B cell (primary cell): ENCODE measurements around the gene TSFM. TPM values are rescaled to one million over a fixed set of nuclear protein-coding genes. Genes with fewer than 3 reads are reported as not detected.
"Not testable (repeated sequence)": the region's sequence is repeated elsewhere in the genome, so short reads cannot be mapped to it uniquely, and the experiment has no call there.

ENCODE experiments used
- ATAC-seq: fragments of 200-7000 bp; cut with Tn5 transposase; one replicate; pipeline ENCODE4 v1.10.0; 2021; ENCODE audit warnings: low read depth, mild to moderate bottlenecking, moderate number of reproducible peaks, moderate library complexity
- CTCF ChIA-PET: fragments of 350-600 bp; sonication (Branson Sonifier 250); formaldehyde crosslinking; loops from one replicate; lab custom pipeline; 2021; ENCODE audit warnings: antibody characterized with exemption, inconsistent platforms; lab: Charles Lee
- POLR2A ChIA-PET: fragments of 350-600 bp; sonication (Branson Sonifier 250); formaldehyde crosslinking; loops from one replicate; lab custom pipeline; 2021; ENCODE audit warnings: antibody characterized with exemption; lab: Charles Lee
- DNase-seq: peaks from one replicate; pipeline ENCODE4 v3.0.0; 2013
- H2AFZ ChIP-seq: 2 replicates; pipeline ENCODE4 v1.6.1; 2012; ENCODE audit warnings: mild to moderate bottlenecking, low read depth, low read length; ENCODE audit not compliant: insufficient read depth, poor library complexity, severe bottlenecking
- H3K27ac ChIP-seq, 2 donors: 1 replicate in 1 of 2; 2 replicates in 1 of 2; pipeline ENCODE4 v1.5.1; 2012 to 2013; ENCODE audit warnings: low read length in 2 of 2, mild to moderate bottlenecking in 2 of 2, moderate library complexity in 1 of 2
- H3K27me3 ChIP-seq, 4 experiments: fragments of 200-600 bp in 1 of 4; sonication (generic) in 1 of 4; replicated peaks in 1 of 4; 1 replicate in 2 of 4; 2 replicates in 2 of 4; pipeline versions ENCODE4 v1.6.1 to v1.7.0; 2013 to 2016; ENCODE audit warnings: low read length in 3 of 4, mild to moderate bottlenecking in 2 of 4, mixed read lengths in 1 of 4, moderate library complexity in 1 of 4; ENCODE audit not compliant: insufficient read depth in 4 of 4, control insufficient read depth in 3 of 4; ENCODE audit errors: control extremely low read depth in 1 of 4
- H3K36me3 ChIP-seq, 2 experiments: replicated peaks in 1 of 2; 1 replicate in 1 of 2; 2 replicates in 1 of 2; pipeline versions ENCODE4 v1.6.1 to v1.7.1; 2013; ENCODE audit warnings: low read length in 1 of 2; ENCODE audit not compliant: insufficient read depth in 2 of 2, control insufficient read depth in 1 of 2; ENCODE audit errors: control extremely low read depth in 1 of 2, extremely low read depth in 1 of 2
- H3K4me1 ChIP-seq, 2 donors: fragments of 200-600 bp in 1 of 2; sonication (generic) in 1 of 2; 1 replicate in 1 of 2; 2 replicates in 1 of 2; pipeline versions ENCODE4 v1.5.1 to v1.6.1; 2013 to 2017; ENCODE audit warnings: low read length in 2 of 2; ENCODE audit not compliant: control insufficient read depth in 2 of 2, insufficient read depth in 2 of 2
- H3K4me2 ChIP-seq: replicated peaks from 2 replicates; pipeline ENCODE3; 2012; ENCODE audit warnings: mild to moderate bottlenecking, low read depth, low read length; ENCODE audit not compliant: poor library complexity, severe bottlenecking
- H3K4me3 ChIP-seq, 5 experiments: fragments of 200-600 bp in 1 of 5; sonication (generic) in 1 of 5; 1 replicate in 3 of 5; 2 replicates in 2 of 5; pipeline versions ENCODE4 v1.5.1 to v1.7.0; 2011 to 2016; ENCODE audit warnings: low read length in 4 of 5, mild to moderate bottlenecking in 4 of 5, low read depth in 2 of 5, control low read depth in 1 of 5, moderate library complexity in 1 of 5; ENCODE audit not compliant: insufficient read depth in 1 of 5; ENCODE audit errors: control extremely low read depth in 1 of 5, extremely low read depth in 1 of 5
- H3K79me2 ChIP-seq: fragments of 200-600 bp; sonication (generic); one replicate; pipeline ENCODE4 v1.6.0; 2016; ENCODE audit warnings: low read length; ENCODE audit not compliant: control insufficient read depth, insufficient read depth
- H3K9ac ChIP-seq: fragments of 200-600 bp; sonication (generic); 2 replicates; pipeline ENCODE4 v1.6.1; 2017; ENCODE audit warnings: mild to moderate bottlenecking, low read length, moderate library complexity
- H3K9me3 ChIP-seq, 3 donors: one replicate each; pipeline versions ENCODE4 v1.6.1 to v1.7.1; 2013; ENCODE audit warnings: low read length in 2 of 3; ENCODE audit not compliant: control insufficient read depth in 2 of 3, insufficient read depth in 1 of 3; ENCODE audit errors: control extremely low read depth in 1 of 3
- H4K20me1 ChIP-seq: 2 replicates; pipeline ENCODE4 v1.6.0; 2012; ENCODE audit warnings: mild to moderate bottlenecking, low read length; ENCODE audit not compliant: insufficient read depth, control insufficient read depth, poor library complexity, severe bottlenecking
- H3K27ac Mint-ChIP-seq: one replicate; pipeline ENCODE4 v1.8.0; 2021; ENCODE audit warnings: mixed read lengths
- H3K27me3 Mint-ChIP-seq: one replicate; pipeline ENCODE4 v1.8.0; 2021; ENCODE audit warnings: mixed read lengths
- H3K4me1 Mint-ChIP-seq: one replicate; pipeline ENCODE4 v1.8.0; 2021; ENCODE audit warnings: mixed read lengths
- H3K4me3 Mint-ChIP-seq: one replicate; pipeline ENCODE4 v1.8.0; 2021; ENCODE audit warnings: mixed read lengths
- H3K9me3 Mint-ChIP-seq: one replicate; pipeline ENCODE4 v1.8.0; 2022; ENCODE audit warnings: mixed read lengths; ENCODE audit not compliant: insufficient read depth
- EZH2 ChIP-seq: IDR thresholded peaks from 2 replicates; pipeline ENCODE4 v1.6.1; 2012; ENCODE audit warnings: borderline replicate concordance, low read depth, mild to moderate bottlenecking, moderate library complexity, low read length; ENCODE audit not compliant: insufficient read depth, poor library complexity, severe bottlenecking
- WGBS: methylation state at CpG from one replicate; pipeline ENCODE4 v1.1.5; 2013; ENCODE audit warnings: missing lambda C conversion rate; ENCODE audit not compliant: insufficient coverage; 5-methylcytosine and 5-hydroxymethylcytosine counted together
- intact Hi-C: fragments of 100-400 bp; cut with micrococcal nuclease; formaldehyde crosslinking; loops from one replicate; pipeline ENCODE4 v1.10.0; 2022
- polyA plus RNA-seq: library from polyadenylated mRNA; depleted of rRNA; stranded (reverse); fragments of >200 nt; gene quantifications from 2 replicates; pipeline ENCODE4 v1.2.3, GENCODE V29; 2012
- total RNA-seq, 2 donors: library from RNA; stranded (reverse); fragments of 120-200 nt in 1 of 2; gene quantifications; 1 replicate in 1 of 2; 2 replicates in 1 of 2; pipeline versions ENCODE4 v1.2.3 to v1.2.4, GENCODE V29; 2013 to 2022
- TF ChIP-seq, protein P1 (sequence below): fragments of 200-600 bp; IDR thresholded peaks from one replicate; pipeline ENCODE4 v1.8.0; 2022; ENCODE audit warnings: antibody characterized with exemption, mild to moderate bottlenecking

Gene TSFM
- total and polyA plus RNA-seq, 2 donors (not counting 1 experiment from before 2014, with no cell fraction given) = 5.6 to 20.9 TPM

DNA sequence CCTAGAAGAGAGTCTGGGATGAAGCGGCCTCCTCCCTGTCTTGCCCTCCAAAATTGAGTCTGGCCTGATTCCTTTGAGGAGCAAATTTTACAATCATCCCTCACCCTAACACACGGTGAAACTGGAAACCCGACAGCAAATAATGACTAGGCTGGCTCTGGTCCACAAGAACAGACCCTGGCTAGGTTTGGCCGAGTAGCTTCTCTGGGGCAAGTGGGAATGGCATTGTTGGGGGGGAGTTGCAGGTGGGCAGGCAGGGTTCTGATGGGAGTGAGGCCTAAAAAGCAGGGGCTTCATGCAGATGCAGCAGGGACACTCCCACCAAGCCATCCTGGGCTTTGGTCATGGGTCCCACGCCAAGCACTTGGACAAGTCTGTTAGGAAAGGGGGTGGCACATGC lies 38.4 kb downstream of the TSFM start:
- H3K9me3 ChIP-seq, H3K4me1 ChIP-seq, DNase-seq, H3K4me3 ChIP-seq, H3K27me3 ChIP-seq, H3K27ac ChIP-seq, H2AFZ ChIP-seq, H3K79me2 ChIP-seq, H3K27ac Mint-ChIP-seq, H3K9me3 Mint-ChIP-seq, intact Hi-C loops, H3K4me3 Mint-ChIP-seq, CTCF ChIA-PET, ATAC-seq, H3K4me1 Mint-ChIP-seq, H3K9ac ChIP-seq, H3K4me2 ChIP-seq, H3K27me3 Mint-ChIP-seq: not testable (repeated sequence)
- Histone ChIP-seq H4K20me1 (peaks cover 39% of the 10 kb centered on the region), H3K36me3 (peaks cover 0 to 51% of the 10 kb centered on the region in 2 experiments)
- WGBS = 100% methylated on average over 2 of the region's 5 CpGs
- POLR2A ChIA-PET = interaction anchor here (0.6 kb wide), 1 partner anchor 73 kb away, joined by 3 read pairs; no protein-coding TSS in a partner anchor

DNA sequence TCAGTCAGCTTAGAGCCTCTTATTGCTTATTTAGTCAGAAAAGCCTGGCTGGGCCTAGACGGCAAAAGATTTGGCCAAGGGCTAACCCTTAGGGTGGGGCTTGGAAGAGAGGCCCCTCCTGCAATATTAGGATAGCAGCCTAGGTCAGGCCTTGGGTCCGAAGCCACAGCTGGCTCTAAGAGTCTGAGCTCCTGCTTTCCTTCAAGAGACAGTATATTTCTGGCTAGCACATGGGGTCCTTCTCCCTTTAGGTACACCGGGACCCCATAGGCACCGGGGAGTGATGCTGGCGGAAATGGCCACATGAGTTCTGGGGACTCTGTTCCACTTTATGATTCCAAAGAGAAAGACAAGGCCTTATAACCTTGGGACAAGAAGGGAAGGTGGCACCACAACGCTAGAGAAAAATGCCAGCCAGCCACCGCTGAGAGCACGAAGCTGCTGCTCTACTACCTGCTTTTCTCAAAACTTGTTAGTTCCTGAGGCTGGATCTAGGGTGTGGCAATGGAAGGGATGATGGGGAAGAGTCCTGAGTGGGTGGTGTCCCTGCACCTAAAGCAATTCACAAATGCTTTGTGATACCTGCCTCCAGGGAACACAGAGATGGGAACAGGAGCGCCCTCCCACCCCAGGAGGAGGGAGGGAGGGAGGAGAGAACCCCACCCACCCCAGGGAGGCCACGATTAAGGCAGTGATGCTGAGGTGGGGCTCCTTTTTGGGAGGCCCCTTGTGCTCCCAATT lies 39.1 kb downstream of the TSFM start:
- Histone ChIP-seq H2AFZ (no peak overlapping the region), H3K9me3 (no peaks in the 10 kb centered on the region), H3K9ac (no peak overlapping the region), H3K4me1 (no peaks in the 10 kb centered on the region), H4K20me1 (peaks cover 45% of the 10 kb centered on the region), H3K36me3 (peaks cover 0 to 57% of the 10 kb centered on the region in 2 experiments), H3K4me3 (no peak overlapping the region), H3K79me2 (peaks cover 7% of the 10 kb centered on the region), H3K27me3 (no peaks in the 10 kb centered on the region), H3K4me2 (no peak overlapping the region), H3K27ac (no peak overlapping the region)
- intact Hi-C loops = no loop called here
- 94% methylated on average over 4 of the region's 10 CpGs for WGBS
- POLR2A ChIA-PET = interaction anchor here (0.6 kb wide), 2 partner anchors 16 to 74 kb away, joined by 3 to 4 read pairs; no protein-coding TSS in a partner anchor
- Mint-ChIP-seq H3K4me1 (no peaks in the 10 kb centered on the region), H3K27ac (no peak overlapping the region), H3K4me3 (no peak overlapping the region), H3K9me3 (no peaks in the 10 kb centered on the region), H3K27me3 (no peaks in the 10 kb centered on the region)
- DNase-seq (no peak), ATAC-seq (no peak)
- no peak for TF ChIP-seq EZH2
- TF ChIP-seq, protein P1, sequence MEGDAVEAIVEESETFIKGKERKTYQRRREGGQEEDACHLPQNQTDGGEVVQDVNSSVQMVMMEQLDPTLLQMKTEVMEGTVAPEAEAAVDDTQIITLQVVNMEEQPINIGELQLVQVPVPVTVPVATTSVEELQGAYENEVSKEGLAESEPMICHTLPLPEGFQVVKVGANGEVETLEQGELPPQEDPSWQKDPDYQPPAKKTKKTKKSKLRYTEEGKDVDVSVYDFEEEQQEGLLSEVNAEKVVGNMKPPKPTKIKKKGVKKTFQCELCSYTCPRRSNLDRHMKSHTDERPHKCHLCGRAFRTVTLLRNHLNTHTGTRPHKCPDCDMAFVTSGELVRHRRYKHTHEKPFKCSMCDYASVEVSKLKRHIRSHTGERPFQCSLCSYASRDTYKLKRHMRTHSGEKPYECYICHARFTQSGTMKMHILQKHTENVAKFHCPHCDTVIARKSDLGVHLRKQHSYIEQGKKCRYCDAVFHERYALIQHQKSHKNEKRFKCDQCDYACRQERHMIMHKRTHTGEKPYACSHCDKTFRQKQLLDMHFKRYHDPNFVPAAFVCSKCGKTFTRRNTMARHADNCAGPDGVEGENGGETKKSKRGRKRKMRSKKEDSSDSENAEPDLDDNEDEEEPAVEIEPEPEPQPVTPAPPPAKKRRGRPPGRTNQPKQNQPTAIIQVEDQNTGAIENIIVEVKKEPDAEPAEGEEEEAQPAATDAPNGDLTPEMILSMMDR = no peak
- CTCF ChIA-PET = no interaction called here
